Measurements from ENCODE around the gene LVRN.

LVRN gene

GRCh38 chr5:115941051-115941675, 21.1 kb upstream of the LVRN start:
- H3K9me3 ChIP-seq (ENCODE audit: severe bottlenecking): no peaks in the 10 kb centered on the region
- H3K4me3 ChIP-seq (ENCODE audit: low read depth, low read length): no peak overlapping the region
- H3K27me3 ChIP-seq (ENCODE audit: insufficient read depth, low read depth, severe bottlenecking): no peaks in the 10 kb centered on the region
- DNase-seq: no peak
- H3K36me3 ChIP-seq: no peaks in the 10 kb centered on the region
- H3K27ac ChIP-seq: no peak overlapping the region
- TF ChIP-seq, protein P1, sequence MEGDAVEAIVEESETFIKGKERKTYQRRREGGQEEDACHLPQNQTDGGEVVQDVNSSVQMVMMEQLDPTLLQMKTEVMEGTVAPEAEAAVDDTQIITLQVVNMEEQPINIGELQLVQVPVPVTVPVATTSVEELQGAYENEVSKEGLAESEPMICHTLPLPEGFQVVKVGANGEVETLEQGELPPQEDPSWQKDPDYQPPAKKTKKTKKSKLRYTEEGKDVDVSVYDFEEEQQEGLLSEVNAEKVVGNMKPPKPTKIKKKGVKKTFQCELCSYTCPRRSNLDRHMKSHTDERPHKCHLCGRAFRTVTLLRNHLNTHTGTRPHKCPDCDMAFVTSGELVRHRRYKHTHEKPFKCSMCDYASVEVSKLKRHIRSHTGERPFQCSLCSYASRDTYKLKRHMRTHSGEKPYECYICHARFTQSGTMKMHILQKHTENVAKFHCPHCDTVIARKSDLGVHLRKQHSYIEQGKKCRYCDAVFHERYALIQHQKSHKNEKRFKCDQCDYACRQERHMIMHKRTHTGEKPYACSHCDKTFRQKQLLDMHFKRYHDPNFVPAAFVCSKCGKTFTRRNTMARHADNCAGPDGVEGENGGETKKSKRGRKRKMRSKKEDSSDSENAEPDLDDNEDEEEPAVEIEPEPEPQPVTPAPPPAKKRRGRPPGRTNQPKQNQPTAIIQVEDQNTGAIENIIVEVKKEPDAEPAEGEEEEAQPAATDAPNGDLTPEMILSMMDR (IDR thresholded peaks at IDR 0.05; ENCODE audit: low read depth, low read length): no peak

DNA sequence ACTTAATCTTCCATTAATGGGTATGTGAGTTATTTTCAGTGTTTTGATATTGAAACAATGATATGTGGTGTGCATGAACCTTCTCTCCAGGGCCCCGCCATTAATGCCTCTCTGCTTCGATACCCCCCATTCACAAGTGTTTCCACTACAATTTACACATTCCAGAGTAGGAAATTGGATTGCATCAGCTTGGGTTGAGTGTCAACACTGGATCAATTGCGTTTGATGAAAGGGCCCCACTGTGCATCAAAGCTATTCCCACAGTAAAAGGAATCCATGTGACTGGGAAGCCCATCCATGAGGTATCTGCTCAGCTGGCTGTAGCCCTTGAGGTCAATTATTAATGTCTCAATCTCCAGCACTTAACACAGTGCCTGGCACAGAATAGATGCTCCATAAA, 17.8 kb upstream of the LVRN start:
- no peak for DNase-seq
- Histone ChIP-seq H3K27ac (no peak overlapping the region), H3K36me3 (no peaks in the 10 kb centered on the region), H3K27me3 (ENCODE audit: insufficient read depth, low read depth, severe bottlenecking) (no peaks in the 10 kb centered on the region), H3K4me3 (ENCODE audit: low read depth, low read length) (no peak overlapping the region), H3K9me3 (ENCODE audit: severe bottlenecking) (no peaks in the 10 kb centered on the region)
- TF ChIP-seq, protein P1 (IDR thresholded peaks at IDR 0.05; ENCODE audit: low read depth, low read length): no peak

DNA sequence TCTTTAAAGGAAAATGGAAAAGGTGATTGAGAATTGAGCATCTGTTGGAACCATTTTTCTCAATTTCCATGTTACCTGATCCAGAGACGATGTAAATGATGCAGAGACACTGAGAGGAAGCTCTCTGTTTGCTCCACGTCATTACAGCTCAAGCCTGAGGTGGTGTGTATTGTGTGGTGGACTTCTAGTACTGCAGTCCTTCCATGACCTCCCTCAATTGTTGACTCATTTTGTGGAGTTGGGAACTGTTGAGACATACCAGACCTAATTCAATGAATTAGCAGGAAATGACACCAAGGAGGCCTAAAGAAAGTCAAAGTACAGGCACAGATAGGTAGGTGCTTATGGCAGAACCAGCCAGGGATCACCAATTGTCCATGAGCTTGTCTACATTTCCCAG, 15.6 kb upstream of the LVRN start:
- H3K4me3 ChIP-seq (ENCODE audit: low read depth, low read length): no peak overlapping the region
- H3K9me3 ChIP-seq (ENCODE audit: severe bottlenecking): no peaks in the 10 kb centered on the region
- H3K36me3 ChIP-seq: no peaks in the 10 kb centered on the region
- no peak for DNase-seq
- no peak overlapping the region for H3K27ac ChIP-seq
- TF ChIP-seq, protein P1 (IDR thresholded peaks at IDR 0.05; ENCODE audit: low read depth, low read length): no peak
- no peaks in the 10 kb centered on the region for H3K27me3 ChIP-seq (ENCODE audit: insufficient read depth, low read depth, severe bottlenecking)

DNA sequence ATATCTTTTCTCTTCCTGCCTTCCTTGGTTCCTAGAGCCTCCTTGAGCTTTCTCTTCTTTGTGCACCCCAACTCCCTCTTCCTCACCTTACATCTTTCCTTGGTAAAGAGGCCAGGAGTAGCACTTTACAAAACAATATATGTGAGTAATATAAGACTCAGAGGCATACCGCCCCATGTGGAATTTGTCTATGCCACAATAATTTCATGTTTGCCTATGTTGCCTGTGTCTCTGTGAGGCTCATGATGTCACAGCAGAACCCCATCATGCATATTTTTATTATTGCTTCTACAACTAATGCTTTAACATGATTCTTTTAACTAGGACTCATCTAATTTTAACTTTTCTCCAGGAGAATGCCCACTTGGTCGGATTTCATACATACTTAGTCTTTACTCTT, 15.0 kb upstream of the LVRN start:
- DNase-seq: no peak
- no peaks in the 10 kb centered on the region for H3K9me3 ChIP-seq (ENCODE audit: severe bottlenecking)
- H3K27ac ChIP-seq: no peak overlapping the region
- H3K36me3 ChIP-seq: no peaks in the 10 kb centered on the region
- no peaks in the 10 kb centered on the region for H3K27me3 ChIP-seq (ENCODE audit: insufficient read depth, low read depth, severe bottlenecking)
- TF ChIP-seq, protein P1 (IDR thresholded peaks at IDR 0.05; ENCODE audit: low read depth, low read length): no peak
- H3K4me3 ChIP-seq (ENCODE audit: low read depth, low read length): no peak overlapping the region

- H3K27me3 ChIP-seq (ENCODE audit: insufficient read depth, low read depth, severe bottlenecking): no peaks in the 10 kb centered on the region
- no peaks in the 10 kb centered on the region for H3K9me3 ChIP-seq (ENCODE audit: severe bottlenecking)
These were observed 14.2 kb upstream of the LVRN start for GRCh38 chr5:115948091-115948534.

More at GRCh38 chr5:115948091-115948534, 14.2 kb upstream of the LVRN start:
- TF ChIP-seq, protein P1 (IDR thresholded peaks at IDR 0.05; ENCODE audit: low read depth, low read length): no peak
- Histone ChIP-seq H3K36me3 (no peaks in the 10 kb centered on the region), H3K27ac (no peak overlapping the region), H3K4me3 (ENCODE audit: low read depth, low read length) (no peak overlapping the region)
- no peak for DNase-seq
